Measurements from ENCODE around the gene RND1.
A peak's percentile ranks its signal among the peaks of the same experiment; 100 is the strongest.

RND1 gene

DNA sequence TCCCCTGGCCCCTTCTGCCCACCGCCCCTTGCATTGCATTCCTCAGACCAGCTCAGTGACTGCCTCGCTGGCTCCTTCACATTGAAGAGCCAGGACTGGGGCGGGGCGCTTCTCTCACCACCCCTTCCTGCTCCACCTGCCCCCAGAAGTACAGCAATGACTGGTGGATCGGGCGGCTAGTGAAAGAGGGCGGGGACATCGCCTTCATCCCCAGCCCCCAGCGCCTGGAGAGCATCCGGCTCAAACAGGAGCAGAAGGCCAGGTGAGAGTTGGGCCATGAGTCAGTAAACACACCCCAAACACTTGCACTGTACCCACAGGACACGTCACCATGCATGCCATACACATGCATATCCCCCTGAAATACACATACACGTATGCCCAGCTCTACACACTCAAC is 41.6 kb downstream of the RND1 start:
- H3K27ac Mint-ChIP-seq, result no peak overlapping the region

DNA sequence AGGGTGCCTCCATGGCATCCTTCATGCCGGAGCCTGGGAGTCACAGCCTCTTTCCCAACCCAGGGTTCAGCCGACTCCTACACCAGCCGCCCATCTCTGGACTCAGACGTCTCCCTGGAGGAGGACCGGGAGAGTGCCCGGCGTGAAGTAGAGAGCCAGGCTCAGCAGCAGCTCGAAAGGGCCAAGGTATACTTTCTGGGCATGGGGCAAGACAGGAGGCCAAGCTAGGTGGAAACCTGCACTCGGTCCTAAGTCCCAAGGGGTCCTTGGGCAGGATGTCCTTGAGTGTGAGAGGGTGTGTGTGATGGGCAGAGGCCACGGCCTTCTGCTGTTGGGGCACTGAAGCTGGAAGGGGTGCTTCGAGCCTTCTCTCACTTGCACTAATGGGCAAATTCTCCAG is 42.4 kb downstream of the RND1 start:
- Mint-ChIP-seq H3K9me3 (no peaks in the 10 kb centered on the region), H3K4me3 (no peak overlapping the region), H3K27ac (no peak overlapping the region), H3K27me3 (no peaks in the 10 kb centered on the region), H3K4me1 (peaks cover 7% of the 10 kb centered on the region), H3K36me3 (no peaks in the 10 kb centered on the region)

More for the DNA sequence above, 41.6 kb downstream of the RND1 start:
- H3K27me3 Mint-ChIP-seq, result no peaks in the 10 kb centered on the region
- H3K4me1 Mint-ChIP-seq, result peaks cover 3% of the 10 kb centered on the region
- H3K9me3 Mint-ChIP-seq, result no peaks in the 10 kb centered on the region
- no peaks in the 10 kb centered on the region for H3K36me3 Mint-ChIP-seq
- no peak overlapping the region for H3K4me3 Mint-ChIP-seq

DNA sequence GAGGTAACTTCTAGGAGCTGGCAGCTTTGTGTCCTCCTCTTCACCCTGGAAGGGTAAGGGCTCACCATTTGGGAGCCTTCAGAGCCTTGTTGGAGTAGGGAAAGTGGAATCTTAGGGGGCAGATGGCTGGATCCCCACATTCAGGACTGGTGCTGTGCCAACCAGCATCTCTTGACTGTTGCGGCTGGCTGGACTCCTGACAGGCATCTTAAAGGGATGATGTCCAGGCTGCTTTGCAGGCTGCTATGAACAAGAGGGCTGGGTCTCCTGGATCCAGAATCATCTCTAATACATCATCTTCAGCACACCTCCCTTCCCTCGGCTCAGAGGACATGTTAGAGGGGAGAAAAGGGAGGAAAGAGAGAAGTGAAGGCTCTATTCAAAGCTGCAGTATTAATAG is 43.0 kb downstream of the RND1 start:
- Mint-ChIP-seq H3K9me3 (no peaks in the 10 kb centered on the region), H3K4me3 (no peak overlapping the region), H3K36me3 (no peaks in the 10 kb centered on the region), H3K4me1 (peaks cover 7% of the 10 kb centered on the region), H3K27ac (no peak overlapping the region), H3K27me3 (no peaks in the 10 kb centered on the region)

DNA sequence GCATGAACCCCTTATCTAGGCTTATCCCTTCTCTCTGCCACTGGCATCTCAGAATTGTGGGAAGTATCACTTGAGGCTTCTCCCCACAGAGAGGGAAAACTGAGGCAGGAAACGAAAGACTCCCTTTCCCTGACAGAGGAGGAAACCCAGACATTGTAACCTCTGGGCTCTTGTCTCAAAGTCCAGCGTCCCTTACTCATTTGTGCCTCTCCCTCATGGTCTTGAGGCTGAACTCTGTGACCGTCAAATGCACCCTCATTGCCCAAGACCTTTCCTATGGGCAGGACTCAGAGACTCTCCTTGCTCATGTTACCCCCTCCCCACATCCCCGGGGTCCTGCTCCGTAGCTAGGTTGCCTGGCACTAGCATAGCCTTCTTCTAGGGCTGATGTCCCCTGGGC is 43.5 kb downstream of the RND1 start:
- Mint-ChIP-seq H3K27me3 (no peaks in the 10 kb centered on the region), H3K4me1 (peaks cover 10% of the 10 kb centered on the region), H3K9me3 (no peaks in the 10 kb centered on the region), H3K27ac (no peak overlapping the region), H3K36me3 (no peaks in the 10 kb centered on the region), H3K4me3 (no peak overlapping the region)

DNA sequence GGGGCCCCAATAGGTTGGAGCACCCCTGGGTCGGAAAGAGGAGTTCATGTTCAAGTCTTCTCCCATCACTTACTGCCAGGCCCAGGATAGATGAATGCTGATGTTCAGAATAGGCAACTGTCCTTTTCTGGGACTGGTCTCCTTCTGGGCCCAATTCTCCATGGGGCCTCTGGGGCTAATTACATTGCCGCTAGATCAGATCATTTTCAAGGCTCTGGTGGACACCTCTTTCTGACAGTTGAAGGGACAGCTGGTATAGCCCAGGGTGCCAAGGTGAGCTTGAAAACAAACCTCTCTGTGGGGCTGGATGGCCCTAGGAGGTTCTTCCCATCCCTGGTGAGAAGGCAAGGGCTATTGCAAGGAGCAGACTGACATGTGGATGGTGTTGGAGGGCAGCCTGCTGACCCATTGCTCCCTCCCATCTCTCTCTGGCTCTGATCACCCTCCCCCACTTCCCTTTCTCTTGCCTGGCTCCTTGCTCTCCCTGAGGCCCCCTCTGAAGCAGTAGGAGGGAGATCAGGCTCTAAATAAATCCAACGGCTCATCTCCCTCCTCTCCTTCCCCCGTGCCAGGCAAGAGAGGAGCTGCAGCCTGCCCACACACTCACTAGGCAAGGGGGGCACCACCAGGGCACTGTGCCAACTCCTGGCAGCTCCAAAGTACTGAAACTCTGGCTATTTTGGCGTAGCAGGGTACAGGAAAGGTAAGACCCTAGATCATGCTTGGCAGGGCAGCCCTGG is 45.5 kb downstream of the RND1 start:
- Mint-ChIP-seq H3K27me3 (peaks cover 3% of the 10 kb centered on the region), H3K4me1 (peaks cover 20% of the 10 kb centered on the region), H3K4me3 (no peak overlapping the region), H3K27ac (no peak overlapping the region), H3K36me3 (no peaks in the 10 kb centered on the region), H3K9me3 (no peaks in the 10 kb centered on the region)

DNA sequence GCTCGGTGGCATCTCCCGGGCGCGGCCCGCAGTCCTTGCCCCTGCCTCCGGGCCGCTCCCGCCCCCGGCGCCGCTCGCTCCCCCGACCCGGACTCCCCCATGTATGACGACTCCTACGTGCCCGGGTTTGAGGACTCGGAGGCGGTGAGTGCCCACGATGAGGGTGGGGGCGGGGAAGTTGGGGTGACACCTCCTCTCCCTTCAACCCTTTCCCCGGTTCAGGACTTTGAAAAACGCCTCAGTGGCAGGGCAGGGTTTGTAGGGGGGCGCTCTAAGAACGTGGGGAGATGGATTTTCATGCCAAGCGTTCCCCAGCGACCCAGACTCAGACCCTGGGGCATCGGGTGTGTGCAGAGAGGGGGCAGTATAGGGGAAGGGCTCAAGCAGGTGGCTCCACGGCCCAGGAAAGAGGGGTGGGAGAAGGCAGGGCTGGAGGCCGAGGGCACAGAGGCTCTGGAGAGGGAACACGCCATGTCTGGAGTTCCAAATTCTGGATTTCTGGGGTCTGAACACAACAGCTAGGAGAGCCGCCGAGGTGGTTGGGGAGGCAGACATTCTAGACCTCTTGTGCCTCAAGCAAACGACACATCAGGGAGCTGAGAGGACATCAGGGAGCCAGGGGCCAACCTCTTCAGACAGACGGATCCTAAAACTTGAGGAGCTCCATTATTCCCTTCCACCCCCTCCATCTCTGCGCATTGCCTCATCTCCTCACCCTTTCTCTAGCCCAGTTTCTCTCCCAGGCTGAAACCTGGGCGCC is 46.7 kb downstream of the RND1 start:
- Mint-ChIP-seq H3K4me1 (peaks cover 20% of the 10 kb centered on the region), H3K27me3 (peaks cover 3% of the 10 kb centered on the region), H3K4me3 (peak overlapping the region; percentile 81), H3K27ac (peak overlapping the region; percentile 55), H3K9me3 (no peaks in the 10 kb centered on the region), H3K36me3 (no peaks in the 10 kb centered on the region)

DNA sequence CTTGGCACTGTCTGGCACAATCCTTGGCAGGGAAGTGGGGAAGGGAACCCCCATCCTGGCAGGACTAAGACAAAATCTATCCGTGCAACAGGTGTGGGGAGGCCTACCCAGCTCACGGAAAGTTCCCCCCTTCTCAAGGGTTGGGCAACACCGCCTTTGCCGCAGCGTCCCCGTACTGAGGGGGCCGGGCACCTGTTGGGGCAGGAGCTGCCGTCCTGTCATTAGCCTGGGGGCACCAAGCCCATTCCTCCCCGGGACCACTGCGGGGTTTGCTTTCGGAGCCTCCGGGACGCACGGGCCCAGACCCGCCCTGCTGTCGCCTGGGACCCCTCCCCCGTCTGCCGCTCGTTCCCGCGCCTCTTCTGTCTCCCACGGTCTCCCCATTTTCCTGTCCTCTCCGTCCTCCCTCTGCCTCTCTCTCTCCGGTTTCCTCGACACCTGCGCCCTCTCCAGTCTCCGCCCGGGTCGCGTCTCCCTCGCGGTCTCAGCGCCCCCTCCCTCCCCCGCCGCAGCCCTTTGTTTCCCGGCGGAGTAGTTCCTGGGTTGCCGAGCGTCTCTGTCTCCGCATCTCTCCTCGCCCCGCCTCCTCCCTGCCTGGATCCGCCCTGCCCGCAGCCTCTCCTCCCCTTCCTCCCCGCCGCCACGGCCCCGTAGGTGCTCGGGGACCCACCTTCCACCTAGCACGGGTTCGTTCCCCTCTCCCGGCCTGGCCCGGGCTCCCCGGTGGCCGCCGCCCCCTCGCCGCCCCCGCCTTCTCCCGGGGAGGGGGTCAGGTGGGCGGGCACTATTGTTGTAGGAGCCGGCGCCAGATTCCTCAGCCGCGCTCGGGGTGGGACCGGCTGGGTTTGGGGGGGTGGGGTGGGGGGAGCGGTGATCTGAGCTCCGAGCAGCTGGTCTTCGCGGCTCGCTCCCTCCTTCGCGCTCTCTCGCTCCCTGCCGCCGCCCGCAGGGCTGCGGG is 47.5 kb downstream of the RND1 start, which contains the start of gene CACNB3:
TSS of gene CACNB3 (plus strand) at position 624 of the 958 bp plus-strand sequence. CDS start 434 bp downstream, outside the sequence.
- peak within 1 kb of the TSS; percentile 55 for H3K27ac Mint-ChIP-seq

DNA sequence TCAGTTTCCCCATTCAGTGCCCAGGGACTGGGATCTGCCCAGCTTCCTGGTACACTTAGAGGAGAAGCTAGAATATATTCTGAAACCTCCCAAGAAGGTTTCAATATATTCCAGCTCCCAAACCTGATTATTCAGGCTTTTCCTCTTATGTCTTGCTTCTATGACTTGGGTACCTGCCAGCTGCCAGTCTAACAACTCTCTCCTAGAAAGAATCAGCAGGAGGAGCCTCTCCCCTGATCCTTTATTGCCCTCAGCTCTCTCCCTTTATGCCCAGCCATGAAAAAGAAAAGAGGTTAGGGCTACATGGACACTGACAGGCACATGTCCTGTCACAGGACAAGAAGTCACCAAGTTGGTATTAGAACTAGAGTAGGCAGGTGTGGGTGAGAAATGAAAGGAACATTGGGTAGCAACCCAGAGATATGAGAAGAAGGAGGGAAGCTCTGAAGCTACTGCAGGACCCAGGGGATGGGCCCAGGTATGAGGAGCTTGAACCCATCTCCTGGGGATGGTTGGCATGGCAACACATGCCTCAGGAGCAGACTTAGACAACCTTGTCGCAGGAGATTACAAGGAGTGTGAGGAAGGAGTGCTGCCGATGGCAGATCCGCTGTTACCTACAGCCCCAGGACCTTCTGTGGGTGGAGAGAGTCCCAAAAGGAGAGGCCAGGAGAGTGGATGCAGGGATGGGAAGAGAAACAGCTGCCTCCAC is 49.4 kb downstream of the RND1 start:
- H3K27ac Mint-ChIP-seq, result no peak overlapping the region
- H3K36me3 Mint-ChIP-seq, result no peaks in the 10 kb centered on the region
- peaks cover 25% of the 10 kb centered on the region for H3K4me1 Mint-ChIP-seq
- H3K9me3 Mint-ChIP-seq, result no peaks in the 10 kb centered on the region
- peaks cover 3% of the 10 kb centered on the region for H3K27me3 Mint-ChIP-seq
- peak overlapping the region; percentile 82 for H3K4me3 Mint-ChIP-seq

More for the DNA sequence above, 47.5 kb downstream of the RND1 start, which contains the start of gene CACNB3:
- no peaks in the 10 kb centered on the region for H3K36me3 Mint-ChIP-seq
- H3K4me3 Mint-ChIP-seq, result peak within 1 kb of the TSS; percentile 82
- peaks cover 25% of the 10 kb centered on the region for H3K4me1 Mint-ChIP-seq
- H3K9me3 Mint-ChIP-seq, result no peaks in the 10 kb centered on the region
- peaks cover 3% of the 10 kb centered on the region for H3K27me3 Mint-ChIP-seq

DNA sequence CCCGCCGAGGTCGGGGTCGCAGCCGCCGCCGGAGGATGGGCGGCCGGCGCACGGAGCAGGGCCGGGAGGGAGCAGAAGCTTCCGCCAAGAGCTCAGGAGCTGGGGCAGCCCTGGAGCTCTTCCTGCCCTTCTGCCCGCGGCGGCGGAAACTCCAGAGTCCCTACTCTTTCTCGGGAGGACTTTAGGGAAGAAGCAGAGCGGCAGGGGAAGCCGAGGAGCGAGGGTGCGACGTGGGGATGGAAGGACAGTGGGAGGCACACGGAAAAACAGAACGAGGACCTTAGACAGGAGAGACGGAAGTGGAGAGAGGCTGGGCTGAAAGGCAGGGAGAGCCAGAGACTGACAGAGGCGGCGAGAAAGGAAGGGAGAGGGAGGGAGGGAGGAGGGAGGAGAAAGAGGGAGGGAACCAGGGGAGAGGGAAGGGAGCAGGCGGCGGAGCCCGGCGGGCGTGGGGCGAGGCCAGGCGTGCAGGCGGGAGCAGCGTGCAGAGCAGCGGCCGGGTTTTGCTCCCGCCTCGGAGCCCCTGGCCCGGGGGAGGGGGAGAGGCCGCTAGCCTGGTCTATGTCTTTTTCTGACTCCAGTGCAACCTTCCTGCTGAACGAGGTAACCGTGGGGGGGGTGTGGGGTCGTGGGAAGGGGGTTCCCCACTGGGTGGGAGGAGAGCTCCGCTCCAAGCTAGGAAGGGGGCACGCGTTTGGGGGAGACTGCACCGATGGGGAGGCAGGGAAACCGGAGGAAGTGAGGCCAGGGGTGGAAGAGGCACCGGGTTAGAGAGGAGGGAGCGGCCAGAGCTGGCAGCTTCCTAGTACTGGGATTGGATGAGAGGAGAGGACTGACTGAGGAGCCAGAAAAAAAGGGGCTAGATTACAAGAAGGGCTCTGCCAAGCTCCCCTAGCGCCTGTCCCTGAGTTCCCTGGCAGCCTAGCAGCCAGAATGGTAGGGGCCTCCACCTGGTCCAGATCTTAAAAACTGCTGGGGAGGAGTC is 50.3 kb downstream of the RND1 start:
- H3K27me3 Mint-ChIP-seq, result peaks cover 3% of the 10 kb centered on the region
- no peaks in the 10 kb centered on the region for H3K9me3 Mint-ChIP-seq
- no peak overlapping the region for H3K27ac Mint-ChIP-seq
- H3K36me3 Mint-ChIP-seq, result no peaks in the 10 kb centered on the region
- peak overlapping the region; percentile 82 for H3K4me3 Mint-ChIP-seq
- H3K4me1 Mint-ChIP-seq, result peaks cover 25% of the 10 kb centered on the region

DNA sequence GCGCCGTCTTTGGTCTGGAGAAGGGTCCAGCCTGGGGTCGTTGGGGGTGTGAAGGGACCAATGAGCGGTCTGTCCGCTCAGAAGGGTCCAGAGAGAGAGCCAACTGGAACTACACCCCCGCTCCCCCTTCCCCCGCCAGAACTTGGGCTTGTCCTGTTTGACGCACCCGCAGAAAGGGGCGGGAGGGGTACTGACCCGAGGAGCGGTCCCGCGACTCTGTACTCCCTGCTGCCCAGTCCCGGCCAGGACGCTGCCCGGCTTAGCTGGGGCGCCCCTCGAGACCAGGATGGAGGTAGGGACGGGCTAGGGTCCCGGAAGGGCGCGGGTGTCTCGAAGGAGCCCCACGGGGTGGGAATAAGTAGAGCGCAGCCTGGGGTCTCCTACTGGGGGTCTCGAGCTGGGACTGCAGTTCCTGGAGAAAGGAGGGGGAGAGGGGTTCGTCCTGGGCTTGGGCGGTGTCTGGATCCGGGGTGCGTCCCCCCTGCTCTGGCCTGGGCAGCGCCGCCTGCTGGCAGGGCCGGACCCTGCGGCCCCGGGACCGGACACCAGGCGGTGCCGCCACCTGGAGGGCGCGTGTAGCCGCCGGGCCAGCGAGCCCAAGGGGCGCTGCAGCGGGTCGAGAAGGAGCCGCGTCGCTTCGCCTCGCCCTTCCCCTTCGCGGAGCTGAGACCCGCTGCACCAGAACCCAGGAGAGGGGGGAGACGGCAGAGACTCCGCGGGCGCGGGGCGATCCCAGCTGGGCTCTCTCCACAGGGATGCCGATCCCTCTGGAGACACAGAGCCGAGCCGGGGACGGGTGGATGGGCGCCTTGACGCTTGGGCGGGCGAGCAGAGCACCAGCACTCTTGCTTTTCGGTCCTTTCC is 51.2 kb downstream of the RND1 start:
- peak overlapping the region; percentile 82 for H3K4me3 Mint-ChIP-seq
- no peak overlapping the region for H3K27ac Mint-ChIP-seq
- peaks cover 25% of the 10 kb centered on the region for H3K4me1 Mint-ChIP-seq
- no peaks in the 10 kb centered on the region for H3K36me3 Mint-ChIP-seq
- H3K27me3 Mint-ChIP-seq, result peaks cover 3% of the 10 kb centered on the region
- H3K9me3 Mint-ChIP-seq, result no peaks in the 10 kb centered on the region

DNA sequence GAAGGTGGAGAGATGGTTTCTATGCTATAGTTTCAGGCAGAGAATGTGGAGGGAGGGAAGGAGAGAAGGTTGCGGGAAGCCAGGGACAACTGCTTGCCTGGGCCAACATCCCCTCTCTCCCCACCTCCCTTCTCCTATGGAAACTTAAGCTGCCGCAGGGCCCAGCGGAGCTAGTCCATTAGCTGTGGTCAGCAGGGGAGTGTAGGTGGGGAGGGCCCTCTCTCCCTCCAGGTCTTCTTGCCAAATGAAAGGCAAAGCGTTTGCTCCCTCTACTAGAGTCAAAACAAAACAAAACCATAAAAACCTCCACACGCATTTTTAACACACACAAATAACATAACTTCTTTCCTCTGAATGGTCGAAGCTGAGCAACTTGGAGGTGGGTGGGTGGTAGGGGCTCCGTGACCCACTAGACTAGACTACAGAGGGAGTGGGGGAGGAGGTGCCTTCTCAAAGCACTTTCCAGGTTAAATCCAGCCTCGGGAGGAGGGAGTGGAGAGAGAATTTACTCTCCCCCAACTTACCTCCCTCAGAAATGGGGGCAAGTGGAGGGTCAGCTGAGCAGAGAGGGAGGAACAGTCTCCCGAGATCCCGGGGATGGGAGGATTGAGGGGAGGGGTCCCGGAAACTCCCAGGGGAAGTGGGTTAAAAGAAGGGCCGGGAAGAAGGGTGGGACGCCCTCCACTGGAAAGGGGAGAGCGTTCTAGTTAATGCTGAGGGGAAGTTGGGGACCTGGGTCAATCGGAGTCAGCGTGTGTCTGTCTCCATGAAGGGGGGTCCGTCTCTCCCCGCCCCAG is 52.0 kb downstream of the RND1 start:
- peak overlapping the region; percentile 82 for H3K4me3 Mint-ChIP-seq
- H3K36me3 Mint-ChIP-seq, result no peaks in the 10 kb centered on the region
- H3K4me1 Mint-ChIP-seq, result peaks cover 18% of the 10 kb centered on the region
- no peak overlapping the region for H3K27ac Mint-ChIP-seq
- H3K27me3 Mint-ChIP-seq, result peaks cover 3% of the 10 kb centered on the region
- H3K9me3 Mint-ChIP-seq, result no peaks in the 10 kb centered on the region

DNA sequence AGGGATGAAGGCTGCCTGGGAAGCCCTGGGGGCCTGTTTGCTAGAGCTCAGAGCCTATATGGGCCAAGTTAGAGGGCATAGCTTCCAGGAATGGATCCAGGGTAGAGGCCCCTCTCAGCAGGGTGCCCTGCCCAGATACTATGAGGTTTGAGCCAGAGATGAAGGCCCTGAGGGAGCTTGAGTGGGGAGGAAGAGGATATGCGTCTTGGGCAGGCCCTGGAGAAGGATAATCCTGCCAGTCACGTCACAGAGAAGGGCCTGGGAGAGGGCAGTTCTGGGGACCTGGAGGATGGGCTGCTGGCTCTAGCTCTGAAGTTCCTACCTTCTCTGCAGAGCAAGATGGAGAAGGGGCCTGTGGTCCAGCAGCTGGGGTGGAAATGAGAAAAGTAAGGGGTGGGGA is 53.3 kb downstream of the RND1 start:
- Mint-ChIP-seq H3K27ac (no peak overlapping the region), H3K4me1 (peaks cover 18% of the 10 kb centered on the region), H3K9me3 (no peaks in the 10 kb centered on the region), H3K27me3 (peaks cover 3% of the 10 kb centered on the region), H3K36me3 (no peaks in the 10 kb centered on the region), H3K4me3 (peak overlapping the region; percentile 56)
